SK-N-MC (cell line): ENCODE measurements around the gene ADAMTS7.
"Not testable (repeated sequence)": the region's sequence is repeated elsewhere in the genome, so short reads cannot be mapped to it uniquely, and the experiment has no call there.

Experiments used
- EZH2 ChIP-seq: fragments of 200-600 bp; sonication (generic); IDR thresholded peaks from one replicate; pipeline ENCODE4 v1.6.1; 2017; ENCODE audit warnings: antibody characterized with exemption
- POLR2AphosphoS5 ChIP-seq: IDR thresholded peaks from 2 replicates; pipeline ENCODE4 v1.6.1; 2012; ENCODE audit warnings: mild to moderate bottlenecking, low read depth, low read length, borderline replicate concordance

- not testable (repeated sequence) for TF ChIP-seq EZH2, POLR2AphosphoS5
Measured at GRCh38 chr15:78799102-78799501, 12.2 kb downstream of the ADAMTS7 start.
